ENCODE data around the gene OR10H3. TPM values are rescaled to one million over a fixed set of nuclear protein-coding genes. Genes with fewer than 3 reads are reported as not detected.
A peak's percentile ranks its signal among the peaks of the same experiment; 100 is the strongest.
"Not testable (repeated sequence)": the region's sequence is repeated elsewhere in the genome, so short reads cannot be mapped to it uniquely, and the experiment has no call there.

Gene OR10H3
- total RNA-seq, 3 donors from 2014 or later = not detected

DNA sequence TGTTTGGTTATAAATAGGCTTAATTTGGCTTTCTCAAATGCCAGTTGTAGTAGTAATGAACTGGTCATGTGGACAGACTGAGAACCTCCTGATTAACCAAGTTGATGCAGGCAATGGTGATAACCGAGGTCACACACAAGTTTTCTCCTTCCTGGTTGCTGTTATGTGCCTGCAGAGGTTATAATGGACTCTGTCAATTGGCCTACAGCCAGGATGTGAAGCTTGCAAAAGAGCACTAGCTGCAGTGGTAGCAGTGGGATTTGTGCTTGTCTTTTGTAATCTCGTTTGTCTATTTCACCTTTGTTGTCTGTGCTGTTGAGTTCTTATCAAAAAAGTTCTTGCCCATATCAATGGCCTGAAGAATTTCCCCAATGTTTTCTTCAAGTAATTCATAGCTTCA, 20.6 kb downstream of the OR10H3 start:
- H3K4me1 Mint-ChIP-seq (ENCODE audit: low read depth) = no peaks in the 10 kb centered on the region
- ATAC-seq = no peak
- H3K9me3 Mint-ChIP-seq = peaks cover 9% of the 10 kb centered on the region
- DNase-seq = no peak
- H3K4me3 Mint-ChIP-seq = no peak overlapping the region
- H3K36me3 Mint-ChIP-seq (ENCODE audit: insufficient read depth) = no peaks in the 10 kb centered on the region
- H3K27me3 Mint-ChIP-seq (ENCODE audit: low read depth) = peaks cover 74% of the 10 kb centered on the region

- Mint-ChIP-seq H3K4me1 (ENCODE audit: low read depth) (no peaks in the 10 kb centered on the region), H3K27me3 (ENCODE audit: low read depth) (peaks cover 67% of the 10 kb centered on the region), H3K36me3 (ENCODE audit: insufficient read depth) (no peaks in the 10 kb centered on the region), H3K4me3 (peak overlapping the region; percentile 27), H3K9me3 (peaks cover 9% of the 10 kb centered on the region)
- ATAC-seq = no peak
- no peak for DNase-seq
Measured at GRCh38 chr19:15759962-15760565, 22.3 kb downstream of the OR10H3 start.

DNA sequence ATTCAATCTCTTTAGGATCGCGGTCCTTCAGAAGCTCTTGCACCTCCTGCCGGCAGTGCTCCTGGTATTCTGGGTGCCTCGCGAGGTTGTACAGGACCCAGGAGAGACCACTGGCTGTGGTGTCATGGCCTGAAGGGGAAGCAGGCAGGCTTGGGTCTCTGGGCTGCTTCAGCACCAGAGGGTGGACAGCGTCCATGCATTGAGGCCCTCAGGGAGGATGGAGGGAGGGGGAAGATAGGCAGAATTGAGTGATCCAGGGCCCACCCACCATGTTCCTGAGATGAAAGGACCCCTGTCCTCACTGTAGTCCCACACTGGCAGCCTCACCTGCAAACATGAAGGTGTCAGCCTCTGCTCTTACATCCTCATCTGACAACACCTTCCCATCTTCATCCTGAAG, 31.8 kb downstream of the OR10H3 start:
- no peak for ATAC-seq
- Mint-ChIP-seq H3K4me3 (no peak overlapping the region), H3K36me3 (ENCODE audit: insufficient read depth) (no peaks in the 10 kb centered on the region), H3K9me3 (no peaks in the 10 kb centered on the region), H3K4me1 (ENCODE audit: low read depth) (no peaks in the 10 kb centered on the region), H3K27me3 (ENCODE audit: low read depth) (peaks cover 37% of the 10 kb centered on the region)
- DNase-seq = no peak

DNA sequence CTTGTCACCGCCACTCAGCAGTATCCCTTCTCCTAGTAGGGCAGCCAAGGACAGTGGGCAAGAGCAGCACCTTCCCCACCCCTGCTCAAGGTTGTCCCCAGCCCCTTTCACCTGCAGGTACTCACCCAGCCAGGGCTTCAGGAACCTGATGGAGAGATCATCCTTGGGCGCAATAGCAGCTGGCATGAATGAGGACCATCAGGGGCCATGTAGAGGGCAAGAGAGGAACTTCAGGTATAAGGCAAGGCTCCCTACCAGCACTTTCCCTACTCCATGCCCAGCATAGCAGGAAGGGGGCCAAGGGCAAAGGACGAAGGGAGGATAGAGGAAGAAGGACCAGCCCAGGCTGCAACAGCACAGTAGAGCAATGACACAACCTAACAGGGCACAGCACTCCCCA, 36.4 kb downstream of the OR10H3 start:
- not testable (repeated sequence) for ATAC-seq; DNase-seq; H3K36me3 Mint-ChIP-seq (ENCODE audit: insufficient read depth); H3K9me3 Mint-ChIP-seq; H3K4me3 Mint-ChIP-seq; H3K4me1 Mint-ChIP-seq (ENCODE audit: low read depth)
- peaks cover 49% of the 10 kb centered on the region for H3K27me3 Mint-ChIP-seq (ENCODE audit: low read depth)

- Mint-ChIP-seq H3K4me3 (no peak overlapping the region), H3K4me1 (ENCODE audit: low read depth) (no peaks in the 10 kb centered on the region), H3K27me3 (ENCODE audit: low read depth) (peaks cover 43% of the 10 kb centered on the region), H3K9me3 (no peaks in the 10 kb centered on the region), H3K36me3 (ENCODE audit: insufficient read depth) (no peaks in the 10 kb centered on the region)
- DNase-seq = no peak
- no peak for ATAC-seq
Measured at GRCh38 chr19:15775249-15775648, 37.5 kb downstream of the OR10H3 start.

DNA sequence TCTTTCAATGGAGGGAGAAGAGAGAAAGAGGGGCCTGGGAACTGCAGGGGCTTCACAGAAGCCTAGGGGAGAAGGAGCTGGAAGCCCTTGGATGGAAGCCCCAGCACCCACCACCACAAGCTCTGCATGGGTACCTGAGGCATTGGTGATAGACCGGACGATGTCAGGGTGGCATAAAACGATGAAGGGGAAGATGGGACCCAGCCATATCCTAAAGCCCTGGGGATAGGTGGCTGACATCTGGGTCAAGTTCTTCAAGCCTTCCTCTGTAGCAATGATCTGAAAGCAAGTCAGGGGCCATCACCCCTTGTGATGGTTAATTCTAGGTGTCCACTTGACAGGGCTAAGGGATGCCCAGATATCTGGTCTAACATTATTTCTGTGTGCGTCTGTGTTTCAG, 38.5 kb downstream of the OR10H3 start:
- no peak for DNase-seq
- Mint-ChIP-seq H3K27me3 (ENCODE audit: low read depth) (peaks cover 36% of the 10 kb centered on the region), H3K9me3 (no peaks in the 10 kb centered on the region), H3K4me1 (ENCODE audit: low read depth) (no peaks in the 10 kb centered on the region), H3K4me3 (no peak overlapping the region), H3K36me3 (ENCODE audit: insufficient read depth) (no peaks in the 10 kb centered on the region)
- no peak for ATAC-seq

GRCh38 chr19:15776991-15777970, 39.5 kb downstream of the OR10H3 start:
- H3K4me1 Mint-ChIP-seq (ENCODE audit: low read depth) = no peaks in the 10 kb centered on the region
- no peak for DNase-seq
- peaks cover 27% of the 10 kb centered on the region for H3K27me3 Mint-ChIP-seq (ENCODE audit: low read depth)
- no peak for ATAC-seq
- no peak overlapping the region for H3K4me3 Mint-ChIP-seq
- no peaks in the 10 kb centered on the region for H3K9me3 Mint-ChIP-seq
- no peaks in the 10 kb centered on the region for H3K36me3 Mint-ChIP-seq (ENCODE audit: insufficient read depth)

- no peak for ATAC-seq
- Mint-ChIP-seq H3K36me3 (ENCODE audit: insufficient read depth) (no peaks in the 10 kb centered on the region), H3K4me3 (no peak overlapping the region), H3K9me3 (no peaks in the 10 kb centered on the region), H3K4me1 (ENCODE audit: low read depth) (no peaks in the 10 kb centered on the region), H3K27me3 (ENCODE audit: low read depth) (peaks cover 19% of the 10 kb centered on the region)
- DNase-seq = no peak
Measured at GRCh38 chr19:15779756-15780476, 42.1 kb downstream of the OR10H3 start.

- Mint-ChIP-seq H3K4me3 (no peak overlapping the region), H3K4me1 (ENCODE audit: low read depth) (no peaks in the 10 kb centered on the region)
- no peak for DNase-seq
Measured at GRCh38 chr19:15780610-15781418, 43.0 kb downstream of the OR10H3 start.

GRCh38 chr19:15781661-15782060, 43.9 kb downstream of the OR10H3 start:
- no peaks in the 10 kb centered on the region for H3K4me1 Mint-ChIP-seq (ENCODE audit: low read depth)
- ATAC-seq (no peak), DNase-seq (no peak)
- H3K36me3 Mint-ChIP-seq (ENCODE audit: insufficient read depth) = no peaks in the 10 kb centered on the region
- no peaks in the 10 kb centered on the region for H3K9me3 Mint-ChIP-seq
- peaks cover 7% of the 10 kb centered on the region for H3K27me3 Mint-ChIP-seq (ENCODE audit: low read depth)
- no peak overlapping the region for H3K4me3 Mint-ChIP-seq

More at GRCh38 chr19:15780610-15781418, 43.0 kb downstream of the OR10H3 start:
- H3K27me3 Mint-ChIP-seq (ENCODE audit: low read depth) = peaks cover 12% of the 10 kb centered on the region
- H3K9me3 Mint-ChIP-seq = no peaks in the 10 kb centered on the region
- no peak for ATAC-seq
- no peaks in the 10 kb centered on the region for H3K36me3 Mint-ChIP-seq (ENCODE audit: insufficient read depth)

GRCh38 chr19:15782211-15782610, 44.4 kb downstream of the OR10H3 start:
- ATAC-seq (no peak), DNase-seq (no peak)
- no peak overlapping the region for H3K4me3 Mint-ChIP-seq
- H3K9me3 Mint-ChIP-seq = no peaks in the 10 kb centered on the region
- H3K36me3 Mint-ChIP-seq (ENCODE audit: insufficient read depth) = no peaks in the 10 kb centered on the region
- H3K4me1 Mint-ChIP-seq (ENCODE audit: low read depth) = no peaks in the 10 kb centered on the region
- H3K27me3 Mint-ChIP-seq (ENCODE audit: low read depth) = peaks cover 5% of the 10 kb centered on the region

GRCh38 chr19:15782896-15783295, 45.1 kb downstream of the OR10H3 start:
- not testable (repeated sequence) for ATAC-seq, H3K9me3 Mint-ChIP-seq

GRCh38 chr19:15787611-15788155, 49.9 kb downstream of the OR10H3 start, which contains the start of gene OR10H5:
Gene OR10H5 (plus strand): TSS chr19:15787661. CDS start chr19:15794049, 6,388 bp downstream.
- Mint-ChIP-seq H3K4me3 (no peak within 1 kb of the TSS), H3K4me1 (ENCODE audit: low read depth) (no peaks in the 10 kb centered on the region), H3K36me3 (ENCODE audit: insufficient read depth) (no peaks in the 10 kb centered on the region), H3K9me3 (no peaks in the 10 kb centered on the region), H3K27me3 (ENCODE audit: low read depth) (peaks cover 20% of the 10 kb centered on the region)
- ATAC-seq = no peak
- no peak for DNase-seq

More at GRCh38 chr19:15782896-15783295, 45.1 kb downstream of the OR10H3 start:
- not testable (repeated sequence) for H3K4me1 Mint-ChIP-seq (ENCODE audit: low read depth); H3K4me3 Mint-ChIP-seq; H3K27me3 Mint-ChIP-seq (ENCODE audit: low read depth); H3K36me3 Mint-ChIP-seq (ENCODE audit: insufficient read depth); DNase-seq

Data from activated T-cell treated with anti-CD3 and anti-CD28 coated beads, Interleukin-2, amount 50 U/mL, for 4 hours (primary cell).